Muscle of arm (tissue), 12 donors: ENCODE measurements around the gene SYCE1. TPM values are rescaled to one million over a fixed set of nuclear protein-coding genes. Genes with fewer than 3 reads are reported as not detected.
"Not testable (repeated sequence)": the region's sequence is repeated elsewhere in the genome, so short reads cannot be mapped to it uniquely, and the experiment has no call there.

ENCODE experiments used
- DNase-seq: peaks from one replicate; pipeline ENCODE4 v3.0.0-alpha.2; 2013
- polyA plus RNA-seq, 12 donors: library from polyadenylated mRNA; unstranded; fragments of 120-200 nt; gene quantifications; one replicate each; pipeline ENCODE4 v1.2.1, GENCODE V29; 2013; ENCODE audit not compliant: insufficient read length in 12 of 12

Gene SYCE1
- polyA plus RNA-seq, 12 donors = 0.12 to 0.38 (median 0.30) TPM; not detected in 7

- DNase-seq = no peak
Measured at GRCh38 chr10:133559216-133559615, 6.2 kb downstream of the SYCE1 start.

DNA sequence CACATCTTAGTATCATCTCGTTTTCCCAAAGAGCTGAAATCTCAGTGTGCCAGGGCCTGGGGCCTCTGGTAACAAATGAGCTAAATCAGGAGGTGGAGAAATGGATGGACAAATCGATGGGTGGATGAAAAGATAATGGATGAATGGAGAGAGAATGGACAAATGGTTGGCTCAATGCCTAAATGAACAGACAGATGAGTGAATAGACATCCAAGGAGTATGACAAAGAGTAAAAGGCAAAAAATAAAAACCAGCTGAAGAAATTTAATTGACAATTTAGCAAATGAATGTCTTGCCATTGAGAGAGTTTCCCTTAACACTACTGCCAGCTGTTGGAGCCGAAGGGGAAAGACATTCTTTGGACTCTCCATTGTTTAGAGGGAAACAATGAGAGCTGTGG, 8.0 kb downstream of the SYCE1 start:
- DNase-seq = no peak

DNA sequence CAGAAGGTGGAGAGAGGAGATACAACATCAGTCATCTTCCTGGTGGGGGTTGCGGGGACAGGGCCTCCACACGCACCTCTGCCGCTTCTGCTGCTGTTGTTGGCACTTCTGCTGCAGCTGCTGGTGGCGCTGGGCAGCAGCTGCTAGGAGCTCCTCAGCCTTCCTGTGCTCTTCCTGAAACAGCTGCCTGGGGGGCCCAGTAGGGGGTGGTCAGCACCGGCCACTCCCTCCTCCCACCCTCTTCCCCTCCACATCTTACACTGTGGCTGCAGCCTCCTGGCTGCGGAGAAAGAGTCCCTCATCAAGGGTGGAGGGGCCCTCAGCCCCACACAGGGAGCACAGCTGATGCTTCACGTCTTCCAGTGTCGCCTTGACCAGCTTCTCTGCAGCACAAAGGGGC, 9.9 kb downstream of the SYCE1 start:
- DNase-seq = no peak

DNA sequence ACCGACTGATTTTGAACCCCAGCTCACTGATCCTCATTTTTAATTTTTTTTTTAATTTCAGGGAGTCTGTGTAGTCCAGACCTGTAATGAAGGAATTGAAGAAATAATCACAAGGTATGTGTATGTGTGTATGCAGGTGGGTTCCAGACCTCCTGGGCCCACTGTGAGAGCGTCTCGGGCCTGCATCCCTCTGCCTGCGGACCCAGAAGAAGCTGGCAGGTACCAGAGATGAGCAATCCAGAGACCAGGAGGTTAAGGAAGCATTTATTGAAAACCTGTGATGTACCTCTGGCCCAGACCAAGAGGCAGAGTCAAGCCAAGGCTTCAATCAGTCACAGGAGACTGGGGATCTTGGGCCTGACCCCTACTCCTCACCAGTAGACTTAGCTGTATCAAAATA, 10.8 kb downstream of the SYCE1 start:
- no peak for DNase-seq

- no peak for DNase-seq
Measured at GRCh38 chr10:133544506-133544905, 20.9 kb downstream of the SYCE1 start.

- DNase-seq = not testable (repeated sequence)
Measured at GRCh38 chr10:133541441-133541975, 23.9 kb downstream of the SYCE1 start.

DNA sequence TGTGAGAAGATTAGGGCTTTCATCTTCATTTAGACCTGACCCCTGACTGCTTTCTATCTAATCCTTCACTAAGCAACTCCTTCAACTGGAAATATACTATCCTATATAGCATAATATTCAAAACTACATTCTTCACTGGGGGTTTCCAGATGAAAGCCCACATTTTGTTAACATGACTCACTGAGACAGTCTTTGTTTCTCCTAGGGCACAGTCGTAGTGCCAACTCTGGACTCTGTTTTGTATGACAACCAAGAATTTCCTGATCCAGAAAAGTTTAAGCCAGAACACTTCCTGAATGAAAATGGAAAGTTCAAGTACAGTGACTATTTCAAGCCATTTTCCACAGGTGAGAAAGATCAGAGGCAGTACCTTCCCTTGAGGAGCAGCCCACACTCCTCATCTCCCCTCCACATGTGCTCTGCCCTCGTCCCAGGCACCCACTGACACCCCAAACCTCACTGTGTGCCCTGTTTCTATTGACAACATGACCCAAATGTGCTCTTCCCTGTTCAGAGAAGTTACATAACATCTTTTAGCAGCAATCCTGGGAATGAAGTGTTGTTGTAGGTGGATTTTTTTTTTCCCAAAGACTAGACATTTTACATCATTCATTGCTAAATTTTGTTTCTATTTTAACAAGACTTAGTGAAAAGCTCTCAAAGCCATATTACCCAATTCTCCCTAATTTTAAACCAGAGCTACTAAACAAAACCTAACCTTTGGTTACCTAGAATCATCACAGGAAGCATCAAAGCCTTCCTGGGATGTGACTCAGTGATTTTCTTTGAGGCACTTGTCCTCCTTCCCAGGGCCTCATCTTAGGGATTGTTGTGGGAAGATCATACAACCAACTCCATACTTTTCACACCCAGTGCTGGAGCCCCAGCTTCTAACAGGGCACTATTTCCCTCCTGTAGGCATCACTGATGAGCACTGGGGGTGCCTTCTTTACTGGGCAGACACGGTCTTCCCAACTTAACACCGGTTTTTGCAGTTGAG, 27.5 kb downstream of the SYCE1 start:
- DNase-seq = no peak

DNA sequence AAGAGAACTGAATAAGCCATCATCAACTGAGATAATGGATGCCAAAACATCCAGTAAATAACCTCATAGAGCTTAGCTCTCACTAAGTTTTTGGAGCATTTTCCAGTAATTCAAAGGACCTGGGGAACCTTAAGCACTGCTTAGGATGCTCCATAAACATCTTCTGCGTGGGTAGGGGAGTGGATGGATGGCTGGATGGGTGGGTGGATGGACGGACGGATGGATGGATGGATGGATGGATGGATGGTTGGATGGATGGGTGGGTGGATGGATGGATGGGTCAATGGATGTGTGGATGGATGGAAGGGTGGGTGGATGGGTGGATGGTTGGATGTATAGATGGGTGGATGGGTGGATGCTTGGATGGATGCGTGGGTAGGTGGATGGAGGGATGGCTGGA, 29.2 kb downstream of the SYCE1 start:
- no peak for DNase-seq

- no peak for DNase-seq
Measured at GRCh38 chr10:133534417-133534816, 31.0 kb downstream of the SYCE1 start.

- DNase-seq = no peak
Measured at GRCh38 chr10:133532871-133533270, 32.5 kb downstream of the SYCE1 start.

DNA sequence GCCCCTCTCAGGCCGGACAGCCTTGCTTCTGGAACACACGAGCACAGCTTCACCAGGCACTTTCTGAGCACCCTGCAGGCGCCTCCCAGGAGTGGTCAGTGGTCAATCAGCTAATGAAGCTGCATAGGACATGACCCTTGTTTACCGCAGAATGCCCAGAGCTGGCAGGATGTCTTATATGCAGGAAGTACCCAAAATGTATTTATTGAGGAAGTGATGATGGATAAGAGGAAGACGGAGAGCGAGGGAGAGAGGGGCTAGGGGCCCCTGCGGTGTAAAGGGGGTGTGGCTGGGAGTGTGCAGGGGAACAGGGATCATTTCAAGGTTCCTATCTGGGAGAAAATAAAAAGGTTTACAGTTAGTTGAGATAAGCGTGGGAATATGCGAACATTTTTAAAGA, 34.9 kb downstream of the SYCE1 start:
- no peak for DNase-seq

DNA sequence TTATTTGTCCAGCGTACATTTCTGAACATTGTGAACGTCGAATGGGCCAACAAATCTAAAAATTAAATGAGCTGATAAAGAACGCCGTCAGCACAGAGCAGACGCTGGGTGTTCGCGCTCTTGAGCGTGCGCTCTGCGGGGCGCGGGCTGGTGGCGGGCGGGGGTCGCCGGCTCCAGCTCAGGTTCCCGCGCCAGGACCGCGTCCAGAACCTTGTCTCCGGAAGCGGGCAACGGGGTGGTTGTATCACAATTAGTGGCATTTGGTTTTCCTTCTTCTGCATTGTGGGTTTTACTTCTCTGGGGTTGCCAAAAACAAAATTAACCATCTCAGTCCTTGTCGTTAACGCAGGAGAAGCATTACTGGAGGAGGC, 35.8 kb downstream of the SYCE1 start:
- no peak for DNase-seq

GRCh38 chr10:133528845-133529575, 36.4 kb downstream of the SYCE1 start:
- DNase-seq = no peak

DNA sequence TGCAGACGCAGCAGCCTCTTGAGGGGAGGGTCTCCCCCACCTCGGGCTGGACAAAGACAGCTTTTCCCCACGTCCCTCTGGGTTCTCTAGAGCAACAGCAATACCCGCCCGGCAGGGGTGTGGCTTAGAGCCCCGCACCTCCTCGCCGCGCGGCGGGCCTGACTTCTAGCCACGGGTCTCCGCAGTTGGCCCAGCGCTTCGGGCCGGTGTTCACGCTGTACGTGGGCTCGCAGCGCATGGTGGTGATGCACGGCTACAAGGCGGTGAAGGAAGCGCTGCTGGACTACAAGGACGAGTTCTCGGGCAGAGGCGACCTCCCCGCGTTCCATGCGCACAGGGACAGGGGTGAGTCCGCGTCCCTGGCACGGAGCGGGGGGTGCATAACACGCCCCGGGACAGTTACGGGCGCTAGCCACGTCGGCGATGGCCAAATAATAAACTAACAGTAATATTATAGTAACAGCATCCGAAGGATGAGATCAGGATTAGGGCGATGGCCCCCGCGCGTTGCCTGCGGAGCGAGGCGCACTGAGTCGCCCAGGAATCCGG, 37.0 kb downstream of the SYCE1 start:
- no peak for DNase-seq

- no peak for DNase-seq
Measured at GRCh38 chr10:133527771-133528271, 37.6 kb downstream of the SYCE1 start.

DNA sequence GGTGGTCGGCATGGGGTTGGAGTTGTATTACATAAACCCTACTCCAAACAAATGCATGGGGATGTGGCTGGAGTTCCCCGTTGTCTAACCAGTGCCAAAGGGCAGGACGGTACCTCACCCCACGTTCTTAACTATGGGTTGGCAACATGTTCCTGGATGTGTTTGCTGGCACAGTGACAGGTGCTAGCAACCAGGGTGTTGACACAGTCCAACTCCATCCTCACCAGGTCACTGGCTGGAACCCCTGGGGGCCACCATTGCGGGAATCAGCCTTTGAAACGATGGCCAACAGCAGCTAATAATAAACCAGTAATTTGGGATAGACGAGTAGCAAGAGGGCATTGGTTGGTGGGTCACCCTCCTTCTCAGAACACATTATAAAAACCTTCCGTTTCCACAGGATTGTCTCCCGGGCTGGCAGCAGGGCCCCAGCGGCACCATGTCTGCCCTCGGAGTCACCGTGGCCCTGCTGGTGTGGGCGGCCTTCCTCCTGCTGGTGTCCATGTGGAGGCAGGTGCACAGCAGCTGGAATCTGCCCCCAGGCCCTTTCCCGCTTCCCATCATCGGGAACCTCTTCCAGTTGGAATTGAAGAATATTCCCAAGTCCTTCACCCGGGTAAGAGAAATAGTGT, 38.3 kb downstream of the SYCE1 start, which contains the start of gene CYP2E1:
Gene CYP2E1 (plus strand): TSS at position 407 of the 632 bp plus-strand sequence. CDS start 33 bp downstream, at position 440.
- no peak for DNase-seq

DNA sequence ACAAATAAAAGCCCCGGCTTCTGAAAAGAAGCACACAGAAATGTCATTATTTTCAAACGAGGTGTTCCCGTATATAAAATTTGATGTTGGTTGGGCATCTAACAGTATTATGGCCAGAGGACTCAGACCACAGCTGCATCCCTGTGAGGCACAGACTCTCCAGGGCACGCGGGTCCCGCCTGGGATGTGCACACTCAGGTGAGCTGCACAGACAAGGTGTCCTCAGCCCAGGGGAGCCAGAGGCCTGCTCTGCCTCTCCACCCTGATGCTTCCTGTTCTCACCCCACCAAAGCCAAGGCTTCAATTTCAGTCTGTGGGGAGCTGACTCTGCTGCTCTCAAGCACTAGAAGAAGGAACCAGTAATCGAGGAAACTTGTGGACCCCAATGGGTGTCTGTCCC, 39.9 kb downstream of the SYCE1 start:
- no peak for DNase-seq

DNA sequence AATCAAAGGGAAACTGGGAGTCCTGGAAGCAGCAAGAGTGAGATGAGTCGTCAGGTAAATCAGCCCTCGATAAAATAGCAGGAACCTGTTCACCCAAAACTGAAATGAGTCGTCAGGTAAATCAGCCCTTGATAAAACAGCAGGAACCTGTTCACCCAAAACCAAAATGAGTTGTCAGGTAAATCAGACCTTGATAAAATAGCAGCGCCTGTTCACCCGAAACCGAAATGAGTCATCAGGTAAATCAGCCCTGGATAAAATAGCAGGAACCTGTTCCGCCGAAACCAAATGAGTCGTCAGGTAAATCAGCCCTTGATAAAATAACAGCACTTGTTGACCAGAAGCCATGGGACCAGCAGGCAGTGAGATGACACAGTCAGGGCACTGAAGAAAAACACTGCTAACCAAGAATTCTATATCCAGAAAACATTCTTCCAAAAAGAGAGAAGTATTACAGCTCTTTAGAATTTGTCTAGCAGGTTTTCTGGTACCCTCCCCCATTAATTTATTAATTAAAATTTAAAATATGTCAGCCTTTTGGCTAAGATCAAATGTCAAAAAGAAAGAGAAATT, 41.7 kb downstream of the SYCE1 start:
- no peak for DNase-seq

DNA sequence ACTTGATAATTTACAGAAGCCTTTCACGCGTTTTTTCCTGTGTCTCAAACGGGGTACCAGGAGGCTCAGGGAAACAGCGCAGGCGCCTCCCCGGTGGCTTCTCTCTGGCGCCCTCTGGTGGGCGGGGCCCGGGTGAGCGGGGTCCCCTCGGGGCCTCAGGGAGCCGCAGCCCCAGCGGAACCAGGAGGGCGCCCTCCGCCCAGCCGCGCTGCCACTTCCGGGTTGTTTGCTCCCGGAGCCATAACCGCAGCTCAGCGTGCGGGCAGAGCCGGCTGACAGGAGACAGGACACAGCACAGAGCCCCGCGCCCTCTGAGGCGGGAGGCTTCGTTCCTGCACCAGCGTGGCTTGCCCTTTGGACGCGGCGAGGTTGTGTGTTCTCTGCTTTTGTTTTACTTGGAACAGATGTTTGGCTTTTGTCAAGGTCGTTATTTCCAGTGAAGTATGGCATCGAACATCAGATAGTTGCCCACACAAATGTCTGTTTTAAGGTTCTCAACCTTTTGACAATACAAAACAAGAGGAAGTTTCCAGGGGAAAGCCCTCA, 45.1 kb downstream of the SYCE1 start:
- DNase-seq = peak; percentile 19

DNA sequence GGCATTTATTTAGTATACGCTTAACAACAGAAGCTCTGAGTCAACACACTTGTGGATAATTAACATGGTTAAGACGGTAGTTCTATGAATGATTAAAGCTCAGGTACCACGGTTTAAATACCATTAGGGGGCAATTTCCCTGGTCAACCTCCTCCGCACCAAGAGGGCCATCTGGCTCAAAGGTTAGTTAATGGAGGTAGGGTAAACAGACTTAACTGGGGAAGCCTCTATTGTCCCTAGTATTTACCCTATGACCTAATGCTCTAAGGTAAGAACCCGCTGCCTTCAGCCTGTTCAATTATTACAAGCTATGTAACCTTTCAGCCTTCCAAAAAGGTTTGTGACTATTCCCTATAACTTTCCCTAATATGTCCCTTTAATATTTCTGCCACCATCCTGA, 46.9 kb downstream of the SYCE1 start:
- DNase-seq = not testable (repeated sequence)

- no peak for DNase-seq
Measured at GRCh38 chr10:133516057-133516456, 49.3 kb downstream of the SYCE1 start.
